Measurements from ENCODE around the gene TRABD2B. TPM values are rescaled to one million over a fixed set of nuclear protein-coding genes. Genes with fewer than 3 reads are reported as not detected.

The TRABD2B gene
- total and polyA plus RNA-seq, 2 donors (not counting 1 experiment from before 2014, with no cell fraction given) = under 0.01 TPM; not detected in 1

DNA sequence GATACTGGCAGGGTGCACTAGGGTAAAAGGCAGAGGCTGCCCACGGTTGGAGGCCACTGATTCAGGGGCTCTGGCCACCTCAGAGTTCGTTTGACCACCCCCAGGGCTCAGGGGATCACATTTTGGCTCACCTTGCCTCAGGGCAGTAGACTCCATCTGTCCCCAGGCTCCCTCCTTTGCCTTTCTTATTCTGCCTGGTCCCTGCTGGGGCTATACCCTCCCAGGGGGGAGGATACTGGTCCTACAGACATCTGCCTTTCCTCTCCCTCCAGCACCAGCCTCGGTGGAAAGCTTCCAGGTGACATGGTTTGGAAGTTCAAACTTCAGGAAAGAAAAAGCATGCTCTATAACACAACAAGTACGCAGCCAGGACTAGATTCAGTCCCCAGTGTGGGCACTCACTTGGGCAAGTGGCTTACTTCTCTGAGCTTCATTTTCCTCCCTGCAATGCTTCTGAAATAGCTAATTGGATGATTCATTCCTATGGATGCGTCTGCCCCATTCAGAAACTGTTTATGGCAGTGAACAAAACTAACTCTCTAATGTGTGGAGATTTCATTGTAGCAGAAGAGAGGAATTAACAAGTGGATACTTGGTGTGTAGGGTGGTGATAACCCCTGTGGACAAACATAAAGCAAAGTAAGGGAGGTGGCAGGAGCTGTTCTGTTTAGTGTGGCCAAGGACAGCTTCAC lies 154.8 kb downstream of the TRABD2B start:
- no peak overlapping the region for H3K4me2 ChIP-seq (ENCODE audit: extremely low read depth, insufficient read depth, low read length)
- H3K79me2 ChIP-seq (ENCODE audit: control insufficient read depth, insufficient read depth, low read length) = no peaks in the 10 kb centered on the region
- no peaks in the 10 kb centered on the region for H3K4me1 ChIP-seq (ENCODE audit: control insufficient read depth, extremely low read depth, insufficient read depth, low read length)
- no peak for DNase-seq (ENCODE audit: low read depth in 2 of 2)
- no peak overlapping the region for H3K27ac ChIP-seq (ENCODE audit: insufficient read depth, low read length)
- no peaks in the 10 kb centered on the region for H3K9me3 ChIP-seq (ENCODE audit: control insufficient read depth, insufficient read depth, low read depth, low read length)
- no peak overlapping the region for H2AFZ ChIP-seq (ENCODE audit: low read length)
- H3K9ac ChIP-seq (ENCODE audit: insufficient read depth, low read length) = no peak overlapping the region
- H4K20me1 ChIP-seq (ENCODE audit: control insufficient read depth, extremely low read depth, insufficient read depth, low read length) = no peaks in the 10 kb centered on the region
- no peaks in the 10 kb centered on the region for H3K36me3 ChIP-seq (ENCODE audit: control insufficient read depth, insufficient read depth, low read length)
- no peaks in the 10 kb centered on the region for H3K27me3 ChIP-seq (ENCODE audit: control insufficient read depth, insufficient read depth, low read length)
- no peak for TF ChIP-seq CTCF (conservative IDR thresholded peaks at IDR 0.05 in 1 of 2, IDR thresholded peaks at IDR 0.05 in 1 of 2; ENCODE audit: low read depth in 1 of 2, low read length in 2 of 2)
- no peak for TF ChIP-seq EZH2 (IDR thresholded peaks at IDR 0.05; ENCODE audit: low read length, missing control alignments)
- no peak overlapping the region for H3K4me3 ChIP-seq (replicated peaks in 1 of 4; ENCODE audit: control extremely low read depth in 1 of 4, insufficient read depth in 1 of 4, low read depth in 3 of 4, low read length in 4 of 4)

DNA sequence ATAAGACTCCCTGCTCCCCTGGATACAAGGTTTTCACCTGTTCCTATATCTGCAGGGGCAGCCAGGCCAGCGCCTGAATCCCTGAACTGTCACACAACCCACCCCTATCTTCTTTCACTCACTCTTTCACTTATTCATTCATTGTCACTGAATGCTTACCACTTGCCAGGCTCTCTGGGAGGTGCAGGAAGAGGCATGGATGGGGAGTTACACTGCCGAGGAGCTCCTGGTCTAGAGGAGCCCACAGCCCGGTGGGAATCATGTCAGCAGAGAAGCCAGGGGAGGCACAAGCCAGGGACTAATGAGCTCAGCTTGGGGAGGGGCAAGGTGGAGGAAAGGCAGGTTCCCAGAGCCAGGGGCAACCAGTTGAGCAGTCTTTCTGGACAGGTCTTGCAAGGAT lies 155.8 kb downstream of the TRABD2B start:
- Histone ChIP-seq H3K36me3 (ENCODE audit: control insufficient read depth, insufficient read depth, low read length) (no peaks in the 10 kb centered on the region), H2AFZ (ENCODE audit: low read length) (no peak overlapping the region), H3K4me3 (replicated peaks in 1 of 4; ENCODE audit: control extremely low read depth in 1 of 4, insufficient read depth in 1 of 4, low read depth in 3 of 4, low read length in 4 of 4) (no peak overlapping the region), H3K79me2 (ENCODE audit: control insufficient read depth, insufficient read depth, low read length) (no peaks in the 10 kb centered on the region), H3K4me1 (ENCODE audit: control insufficient read depth, extremely low read depth, insufficient read depth, low read length) (no peaks in the 10 kb centered on the region), H3K27me3 (ENCODE audit: control insufficient read depth, insufficient read depth, low read length) (no peaks in the 10 kb centered on the region), H4K20me1 (ENCODE audit: control insufficient read depth, extremely low read depth, insufficient read depth, low read length) (no peaks in the 10 kb centered on the region), H3K27ac (ENCODE audit: insufficient read depth, low read length) (no peak overlapping the region), H3K9ac (ENCODE audit: insufficient read depth, low read length) (no peak overlapping the region), H3K9me3 (ENCODE audit: control insufficient read depth, insufficient read depth, low read depth, low read length) (no peaks in the 10 kb centered on the region), H3K4me2 (ENCODE audit: extremely low read depth, insufficient read depth, low read length) (no peak overlapping the region)
- no peak for DNase-seq (ENCODE audit: low read depth in 2 of 2)
- no peak for TF ChIP-seq EZH2 (IDR thresholded peaks at IDR 0.05; ENCODE audit: low read length, missing control alignments)
- no peak for TF ChIP-seq CTCF (conservative IDR thresholded peaks at IDR 0.05 in 1 of 2, IDR thresholded peaks at IDR 0.05 in 1 of 2; ENCODE audit: low read depth in 1 of 2, low read length in 2 of 2)

GRCh38 chr1:47840393-47841190 lies 156.6 kb downstream of the TRABD2B start:
- Histone ChIP-seq H3K79me2 (ENCODE audit: control insufficient read depth, insufficient read depth, low read length) (no peaks in the 10 kb centered on the region), H3K9ac (ENCODE audit: insufficient read depth, low read length) (no peak overlapping the region), H4K20me1 (ENCODE audit: control insufficient read depth, extremely low read depth, insufficient read depth, low read length) (no peaks in the 10 kb centered on the region), H3K4me2 (ENCODE audit: extremely low read depth, insufficient read depth, low read length) (no peak overlapping the region), H3K36me3 (ENCODE audit: control insufficient read depth, insufficient read depth, low read length) (no peaks in the 10 kb centered on the region), H2AFZ (ENCODE audit: low read length) (no peak overlapping the region), H3K4me1 (ENCODE audit: control insufficient read depth, extremely low read depth, insufficient read depth, low read length) (no peaks in the 10 kb centered on the region), H3K27me3 (ENCODE audit: control insufficient read depth, insufficient read depth, low read length) (no peaks in the 10 kb centered on the region), H3K9me3 (ENCODE audit: control insufficient read depth, insufficient read depth, low read depth, low read length) (no peaks in the 10 kb centered on the region), H3K4me3 (replicated peaks in 1 of 4; ENCODE audit: control extremely low read depth in 1 of 4, insufficient read depth in 1 of 4, low read depth in 3 of 4, low read length in 4 of 4) (no peak overlapping the region), H3K27ac (ENCODE audit: insufficient read depth, low read length) (no peak overlapping the region)
- TF ChIP-seq EZH2 (IDR thresholded peaks at IDR 0.05; ENCODE audit: low read length, missing control alignments) (no peak), CTCF (conservative IDR thresholded peaks at IDR 0.05 in 1 of 2, IDR thresholded peaks at IDR 0.05 in 1 of 2; ENCODE audit: low read depth in 1 of 2, low read length in 2 of 2) (no peak)
- no peak for DNase-seq (ENCODE audit: low read depth in 2 of 2)
